Small intestine (tissue), 7 donors: Measurements from ENCODE around the gene CEP41. TPM values are rescaled to one million over a fixed set of nuclear protein-coding genes. Genes with fewer than 3 reads are reported as not detected.
A peak's percentile ranks its signal among the peaks of the same experiment; 100 is the strongest.

ENCODE experiments used
- DNase-seq, 2 donors: peaks; one replicate each; pipeline versions ENCODE4 v3.0.0 to v3.0.0-alpha.2; 2013
- FAIRE-seq: peaks from 2 replicates; lab custom pipeline; 2012; peaks lifted over from hg19 to GRCh38; lab: Jason Lieb, UNC
- H3K27ac ChIP-seq, 3 donors: one replicate each; pipeline ENCODE4 v1.5.1; 2013; ENCODE audit warnings: low read length in 2 of 3, mild to moderate bottlenecking in 2 of 3, control low read depth in 1 of 3, inconsistent platforms in 1 of 3, low read depth in 1 of 3, moderate library complexity in 1 of 3
- H3K27me3 ChIP-seq, 3 donors: one replicate each; pipeline ENCODE4 v1.6.1; 2013; ENCODE audit warnings: low read length in 3 of 3, inconsistent platforms in 1 of 3; ENCODE audit not compliant: control insufficient read depth in 3 of 3, insufficient read depth in 3 of 3
- H3K36me3 ChIP-seq, 3 donors: one replicate each; pipeline ENCODE4 v1.6.1; 2013; ENCODE audit warnings: low read length in 3 of 3, inconsistent platforms in 1 of 3, low read depth in 1 of 3, mild to moderate bottlenecking in 1 of 3, moderate library complexity in 1 of 3; ENCODE audit not compliant: control insufficient read depth in 3 of 3, insufficient read depth in 2 of 3
- H3K4me1 ChIP-seq, 3 donors: one replicate each; pipeline ENCODE4 v1.6.1; 2013; ENCODE audit warnings: low read length in 2 of 3, inconsistent platforms in 1 of 3, low read depth in 1 of 3, mild to moderate bottlenecking in 1 of 3, moderate library complexity in 1 of 3; ENCODE audit not compliant: control insufficient read depth in 3 of 3, insufficient read depth in 2 of 3
- H3K4me3 ChIP-seq, 3 donors: one replicate each; pipeline ENCODE4 v1.5.1; 2013; ENCODE audit warnings: low read length in 3 of 3, control low read depth in 1 of 3, inconsistent platforms in 1 of 3, low read depth in 1 of 3, mild to moderate bottlenecking in 1 of 3, moderate library complexity in 1 of 3
- H3K9me3 ChIP-seq, 2 donors: one replicate each; pipeline ENCODE4 v1.6.1; 2013; ENCODE audit warnings: low read depth in 1 of 2, low read length in 1 of 2; ENCODE audit not compliant: control insufficient read depth in 2 of 2, insufficient read depth in 1 of 2
- WGBS, 3 donors: extraction: QIAGEN DNeasy Blood & Tissue Kit; methylation state at CpG; one replicate each; pipeline ENCODE4 v1.1.7; 2013; 5-methylcytosine and 5-hydroxymethylcytosine counted together
- polyA plus RNA-seq, 4 donors: library from polyadenylated mRNA; stranded (reverse) in 3 of 4; unstranded in 1 of 4; fragments of 200-250 nt in 3 of 4; fragments of 120-200 nt in 1 of 4; gene quantifications; one replicate each; pipeline versions ENCODE4 v1.2.1 to v1.2.3, GENCODE V29; 2013
- donor health status: healthy with polysubstance abuse.
- donor health status: control.
- donor health status: control.
- donor health status: Bipolar disorder and iron deficiency.
- donor health status: healthy.

The CEP41 gene
- polyA plus RNA-seq, 4 donors: 3.0 to 11.8 (median 6.2) TPM; not detected in 1

DNA sequence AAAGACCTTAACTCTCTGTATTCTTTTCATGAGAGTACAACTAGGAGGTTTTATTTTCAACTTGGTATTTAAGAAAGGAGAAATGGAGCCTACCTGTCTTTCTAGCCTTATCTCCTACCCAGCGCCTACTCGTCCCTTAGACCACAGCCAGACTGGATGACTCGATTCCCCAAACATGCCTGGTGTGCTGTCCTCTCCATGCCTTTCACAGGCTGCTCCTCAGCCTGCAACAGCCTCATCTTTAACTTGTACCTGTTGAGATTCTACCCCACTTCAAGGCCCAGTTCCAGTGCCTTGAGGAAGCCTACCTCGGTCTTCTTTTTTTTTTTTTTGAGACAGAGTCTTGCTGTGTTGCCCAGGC is 31.1 kb downstream of the CEP41 start:
- Histone ChIP-seq H3K36me3 (no peaks in the 10 kb centered on the region), H3K9me3 (no peaks in the 10 kb centered on the region), H3K27me3 (no peaks in the 10 kb centered on the region), H3K4me3 (no peak overlapping the region), H3K27ac (no peak overlapping the region), H3K4me1 (peaks cover 0 to 7% (median 0%) of the 10 kb centered on the region in 3 donors)
- WGBS, 3 donors: 94 to 96% (median 95%) methylated on average over 4 of the region's 4 CpGs
- FAIRE-seq (no peak), DNase-seq (no peak)

DNA sequence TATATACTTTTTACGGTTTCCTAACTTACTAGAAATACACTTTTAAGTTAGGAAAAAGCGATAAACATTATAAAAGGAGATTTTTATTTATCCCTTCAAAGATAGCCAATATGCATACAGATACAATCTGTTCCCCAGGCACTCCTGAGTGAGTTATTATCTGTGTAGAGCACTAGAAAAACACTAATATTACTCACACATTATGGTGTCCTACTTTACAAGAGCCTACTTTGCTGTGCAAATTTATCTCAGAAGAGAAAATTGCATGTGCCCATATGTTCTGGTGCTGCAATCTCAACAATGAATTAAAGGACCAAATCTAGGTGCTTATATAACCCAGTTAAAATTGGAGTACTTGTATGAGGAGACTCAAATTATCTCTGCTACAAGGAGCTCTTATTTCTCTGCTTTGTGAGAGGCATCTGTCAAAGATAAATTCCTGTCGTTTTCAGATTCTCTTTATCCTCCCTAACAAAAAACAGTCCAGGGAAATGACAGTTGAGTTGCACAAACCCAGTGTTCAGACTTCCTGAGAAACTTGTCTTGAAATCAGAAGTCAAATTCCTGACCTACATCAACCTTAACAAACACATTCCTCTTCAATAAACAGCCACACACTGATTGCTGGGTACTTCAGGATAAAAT is 31.6 kb downstream of the CEP41 start:
- no peak overlapping the region for H3K27ac ChIP-seq
- DNase-seq (no peak), FAIRE-seq (no peak)
- no peaks in the 10 kb centered on the region for H3K36me3 ChIP-seq
- 65 to 84% (median 83%) methylated on average over 3 of the region's 3 CpGs for WGBS, 3 donors
- H3K9me3 ChIP-seq: no peaks in the 10 kb centered on the region
- H3K27me3 ChIP-seq: no peaks in the 10 kb centered on the region
- peaks cover 0 to 11% (median 0%) of the 10 kb centered on the region in 3 donors for H3K4me1 ChIP-seq
- no peak overlapping the region for H3K4me3 ChIP-seq

GRCh38 chr7:130405003-130405402 is 35.8 kb downstream of the CEP41 start:
- peak in 1 of 2 donors; percentile 52 for DNase-seq
- H3K4me3 ChIP-seq: no peak overlapping the region
- peaks cover 0 to 10% (median 0%) of the 10 kb centered on the region in 3 donors for H3K36me3 ChIP-seq
- H3K4me1 ChIP-seq: peaks cover 0 to 11% (median 0%) of the 10 kb centered on the region in 3 donors
- peak overlapping the region in 1 of 3 donors; percentile 6 for H3K27ac ChIP-seq
- H3K9me3 ChIP-seq: no peaks in the 10 kb centered on the region
- WGBS, 3 donors: 78 to 81% (median 80%) methylated on average over 2 of the region's 2 CpGs
- no peaks in the 10 kb centered on the region for H3K27me3 ChIP-seq
- no peak for FAIRE-seq

- Histone ChIP-seq H3K36me3 (peaks cover 0 to 14% (median 0%) of the 10 kb centered on the region in 3 donors), H3K27ac (no peak overlapping the region), H3K27me3 (no peaks in the 10 kb centered on the region), H3K9me3 (no peaks in the 10 kb centered on the region), H3K4me1 (peaks cover 0 to 22% (median 0%) of the 10 kb centered on the region in 3 donors), H3K4me3 (no peak overlapping the region)
- 84 to 95% (median 92%) methylated on average over 3 of the region's 3 CpGs for WGBS, 3 donors
- no peak for DNase-seq
- no peak for FAIRE-seq
Measured at GRCh38 chr7:130401578-130401977, 39.2 kb downstream of the CEP41 start.

DNA sequence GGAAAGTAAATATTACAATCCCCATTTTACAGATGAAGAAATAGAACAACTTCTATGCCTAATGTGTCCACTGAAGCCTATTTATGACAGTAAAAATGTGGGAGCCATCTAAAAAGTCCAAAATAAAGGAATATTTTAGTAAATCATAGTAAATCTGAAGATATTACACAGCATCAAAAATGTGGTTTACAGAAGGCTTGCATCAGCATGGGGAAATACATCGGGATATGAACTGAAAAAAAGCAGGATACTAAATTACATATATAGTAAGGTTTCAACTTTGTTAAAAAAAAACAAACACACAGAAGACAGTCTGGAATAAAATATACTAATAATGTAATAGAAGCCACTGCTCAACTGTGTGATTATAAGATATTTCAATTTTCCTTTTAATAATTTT is 39.7 kb downstream of the CEP41 start:
- 90 to 97% (median 90%) methylated on average over 1 of the region's 1 CpG for WGBS, 3 donors
- no peak overlapping the region for H3K4me3 ChIP-seq
- H3K4me1 ChIP-seq: peaks cover 0 to 23% (median 0%) of the 10 kb centered on the region in 3 donors
- DNase-seq (no peak), FAIRE-seq (no peak)
- no peaks in the 10 kb centered on the region for H3K27me3 ChIP-seq
- peaks cover 0 to 14% (median 0%) of the 10 kb centered on the region in 3 donors for H3K36me3 ChIP-seq
- H3K9me3 ChIP-seq: no peaks in the 10 kb centered on the region
- H3K27ac ChIP-seq: no peak overlapping the region

DNA sequence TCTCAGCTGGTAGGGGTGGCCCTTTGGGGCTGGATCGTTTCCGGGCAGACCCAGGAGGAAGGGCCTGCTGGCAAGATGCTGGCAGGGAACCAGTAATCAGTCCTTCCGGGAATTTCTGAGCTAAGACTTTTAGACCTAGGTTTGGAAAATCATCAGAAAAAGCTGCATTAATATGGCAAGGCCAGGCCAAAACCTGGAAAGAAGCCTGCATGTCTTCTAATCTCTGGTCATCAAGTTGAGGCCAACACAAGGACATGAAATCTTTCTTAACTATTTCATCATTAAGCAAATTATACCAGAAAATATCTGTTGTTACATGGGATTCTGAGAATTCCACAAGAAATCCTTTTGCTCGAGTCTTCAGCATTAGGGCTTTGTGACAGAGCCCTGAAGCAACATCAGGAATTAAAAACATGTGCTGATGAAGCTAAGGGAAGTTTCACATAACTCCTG is 40.7 kb downstream of the CEP41 start:
- Histone ChIP-seq H3K4me1 (peaks cover 0 to 19% (median 0%) of the 10 kb centered on the region in 3 donors), H3K27ac (no peak overlapping the region), H3K9me3 (no peaks in the 10 kb centered on the region), H3K36me3 (peaks cover 0 to 14% (median 0%) of the 10 kb centered on the region in 3 donors), H3K27me3 (no peaks in the 10 kb centered on the region), H3K4me3 (no peak overlapping the region)
- no peak for FAIRE-seq
- no peak for DNase-seq
- WGBS, 3 donors: 80 to 93% (median 92%) methylated on average over 4 of the region's 4 CpGs

DNA sequence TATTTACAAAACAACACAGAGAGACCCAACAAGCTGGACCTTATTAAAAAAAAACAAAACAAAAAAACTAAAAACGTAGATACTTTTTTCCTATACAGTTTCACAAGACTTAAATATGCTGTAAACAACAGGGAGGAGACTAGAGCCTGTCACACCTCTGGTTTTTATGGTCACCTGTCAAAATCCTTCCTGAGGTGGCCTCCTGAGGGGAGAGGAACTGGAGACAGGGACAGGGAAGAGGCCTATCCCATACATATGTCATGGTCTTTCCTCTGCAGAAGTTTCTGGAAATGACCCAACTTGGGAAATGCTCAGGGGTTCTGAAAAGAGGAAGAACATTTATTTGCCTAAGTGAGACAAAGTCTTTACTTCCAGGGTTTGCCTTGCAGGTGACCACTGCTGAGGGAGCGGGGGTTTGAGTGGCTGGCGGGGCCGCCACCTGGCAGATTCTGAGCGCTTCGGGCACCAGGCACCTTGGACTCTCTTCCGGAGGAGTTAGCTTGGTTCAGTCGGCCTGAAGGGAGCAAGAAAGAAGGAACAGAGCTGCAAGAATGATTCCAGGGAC is 42.2 kb downstream of the CEP41 start:
- Histone ChIP-seq H3K27ac (no peak overlapping the region), H3K36me3 (peaks cover 0 to 14% (median 0%) of the 10 kb centered on the region in 3 donors), H3K4me1 (peaks cover 0 to 26% (median 0%) of the 10 kb centered on the region in 3 donors), H3K9me3 (no peaks in the 10 kb centered on the region), H3K27me3 (no peaks in the 10 kb centered on the region), H3K4me3 (no peak overlapping the region)
- WGBS, 3 donors: 85 to 92% (median 88%) methylated on average over 8 of the region's 8 CpGs
- FAIRE-seq (no peak), DNase-seq (no peak)

DNA sequence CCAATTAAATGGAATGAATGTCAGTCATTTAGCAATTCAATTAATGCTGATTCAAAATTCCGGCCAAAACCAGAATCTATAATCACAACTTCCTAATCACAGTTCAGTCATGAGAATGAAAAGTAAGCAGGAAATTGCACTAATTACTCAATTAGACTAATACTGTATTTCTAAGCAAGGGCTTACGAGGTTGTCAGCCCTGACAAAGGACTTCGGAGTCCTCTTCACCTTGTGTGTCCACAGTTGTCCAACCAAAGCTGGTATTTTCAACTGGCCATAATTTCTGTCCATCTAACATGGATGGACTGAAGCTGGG is 43.1 kb downstream of the CEP41 start:
- Histone ChIP-seq H3K4me3 (no peak overlapping the region), H3K9me3 (no peaks in the 10 kb centered on the region), H3K4me1 (peaks cover 0 to 35% (median 0%) of the 10 kb centered on the region in 3 donors), H3K27me3 (no peaks in the 10 kb centered on the region), H3K27ac (peak overlapping the region in 1 of 3 donors; percentile 44), H3K36me3 (peaks cover 0 to 12% (median 0%) of the 10 kb centered on the region in 3 donors)
- FAIRE-seq (no peak), DNase-seq (no peak)
- 88 to 93% (median 89%) methylated on average over 3 of the region's 3 CpGs for WGBS, 3 donors
